Measurements from ENCODE around the gene ATP5PO. TPM values are rescaled to one million over a fixed set of nuclear protein-coding genes. Genes with fewer than 3 reads are reported as not detected.

ATP5PO gene
- total and polyA plus RNA-seq, 4 donors = 72.8 to 200 (median 131) TPM

DNA sequence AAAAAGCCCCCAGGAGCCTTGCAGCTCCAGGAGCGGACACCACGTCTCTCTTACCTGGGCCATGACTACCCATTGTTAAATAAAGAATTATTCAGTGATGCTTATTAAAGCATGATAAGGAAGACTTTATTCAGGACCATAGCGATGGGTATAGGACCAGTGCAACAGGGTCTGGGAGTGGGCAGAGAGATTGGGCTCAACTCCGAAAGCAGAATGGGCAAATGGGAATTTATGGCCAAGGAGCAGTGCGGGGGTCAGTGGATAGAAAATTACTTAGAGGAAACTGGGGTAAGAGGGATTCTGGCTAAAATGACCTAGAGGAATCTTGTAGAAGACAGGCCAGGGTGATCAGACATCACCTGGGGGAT is 580 bp upstream of the ATP5PO start:
- Histone ChIP-seq H3K27ac (ENCODE audit: low read depth in 1 of 2, low read length in 2 of 2) (no peak overlapping the region), H3K36me3 (ENCODE audit: control insufficient read depth in 4 of 4, insufficient read depth in 3 of 4, low read depth in 1 of 4, low read length in 3 of 4) (peaks cover 4 to 20% (median 13%) of the 10 kb centered on the region in 4 donors), H3K9me3 (ENCODE audit: control insufficient read depth in 4 of 4, low read length in 3 of 4) (no peaks in the 10 kb centered on the region), H3K27me3 (ENCODE audit: control insufficient read depth in 4 of 4, insufficient read depth in 4 of 4, low read length in 3 of 4) (no peaks in the 10 kb centered on the region), H3K4me1 (ENCODE audit: control insufficient read depth in 4 of 4, insufficient read depth in 4 of 4, low read length in 3 of 4) (peaks cover 0 to 30% (median 14%) of the 10 kb centered on the region in 4 donors), H3K4me3 (ENCODE audit: low read depth in 1 of 3, low read length in 3 of 3) (peak overlapping the region; percentile 51 to 93 (median 91)), H3K9ac (ENCODE audit: low read depth in 1 of 2, low read length in 2 of 2) (no peak overlapping the region)
- TF ChIP-seq HNF4G (IDR thresholded peaks at IDR 0.05) = no peak
- TF ChIP-seq, protein P1, sequence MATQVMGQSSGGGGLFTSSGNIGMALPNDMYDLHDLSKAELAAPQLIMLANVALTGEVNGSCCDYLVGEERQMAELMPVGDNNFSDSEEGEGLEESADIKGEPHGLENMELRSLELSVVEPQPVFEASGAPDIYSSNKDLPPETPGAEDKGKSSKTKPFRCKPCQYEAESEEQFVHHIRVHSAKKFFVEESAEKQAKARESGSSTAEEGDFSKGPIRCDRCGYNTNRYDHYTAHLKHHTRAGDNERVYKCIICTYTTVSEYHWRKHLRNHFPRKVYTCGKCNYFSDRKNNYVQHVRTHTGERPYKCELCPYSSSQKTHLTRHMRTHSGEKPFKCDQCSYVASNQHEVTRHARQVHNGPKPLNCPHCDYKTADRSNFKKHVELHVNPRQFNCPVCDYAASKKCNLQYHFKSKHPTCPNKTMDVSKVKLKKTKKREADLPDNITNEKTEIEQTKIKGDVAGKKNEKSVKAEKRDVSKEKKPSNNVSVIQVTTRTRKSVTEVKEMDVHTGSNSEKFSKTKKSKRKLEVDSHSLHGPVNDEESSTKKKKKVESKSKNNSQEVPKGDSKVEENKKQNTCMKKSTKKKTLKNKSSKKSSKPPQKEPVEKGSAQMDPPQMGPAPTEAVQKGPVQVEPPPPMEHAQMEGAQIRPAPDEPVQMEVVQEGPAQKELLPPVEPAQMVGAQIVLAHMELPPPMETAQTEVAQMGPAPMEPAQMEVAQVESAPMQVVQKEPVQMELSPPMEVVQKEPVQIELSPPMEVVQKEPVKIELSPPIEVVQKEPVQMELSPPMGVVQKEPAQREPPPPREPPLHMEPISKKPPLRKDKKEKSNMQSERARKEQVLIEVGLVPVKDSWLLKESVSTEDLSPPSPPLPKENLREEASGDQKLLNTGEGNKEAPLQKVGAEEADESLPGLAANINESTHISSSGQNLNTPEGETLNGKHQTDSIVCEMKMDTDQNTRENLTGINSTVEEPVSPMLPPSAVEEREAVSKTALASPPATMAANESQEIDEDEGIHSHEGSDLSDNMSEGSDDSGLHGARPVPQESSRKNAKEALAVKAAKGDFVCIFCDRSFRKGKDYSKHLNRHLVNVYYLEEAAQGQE (IDR thresholded peaks at IDR 0.05) = no peak
- no peak for TF ChIP-seq GABPA (IDR thresholded peaks at IDR 0.05 in 1 of 2, conservative IDR thresholded peaks at IDR 0.05 in 1 of 2)
- DNase-seq (ENCODE audit: low spot score) = no peak
- 61% methylated on average over 5 of the region's 5 CpGs for WGBS

GRCh38 chr21:33914188-33914587 is 1.4 kb downstream of the ATP5PO start:
- no peak overlapping the region for H3K27ac ChIP-seq (ENCODE audit: low read depth in 1 of 2, low read length in 2 of 2)
- DNase-seq (ENCODE audit: low spot score) = no peak
- H3K36me3 ChIP-seq (ENCODE audit: control insufficient read depth in 4 of 4, insufficient read depth in 3 of 4, low read depth in 1 of 4, low read length in 3 of 4) = peaks cover 8 to 37% (median 26%) of the 10 kb centered on the region in 4 donors
- no peak overlapping the region for H3K9ac ChIP-seq (ENCODE audit: low read depth in 1 of 2, low read length in 2 of 2)
- H3K9me3 ChIP-seq (ENCODE audit: control insufficient read depth in 4 of 4, low read length in 3 of 4) = no peaks in the 10 kb centered on the region
- 91% methylated on average over 5 of the region's 5 CpGs for WGBS
- H3K4me3 ChIP-seq (ENCODE audit: low read depth in 1 of 3, low read length in 3 of 3) = no peak overlapping the region
- peaks cover 0 to 30% (median 14%) of the 10 kb centered on the region in 4 donors for H3K4me1 ChIP-seq (ENCODE audit: control insufficient read depth in 4 of 4, insufficient read depth in 4 of 4, low read length in 3 of 4)
- no peaks in the 10 kb centered on the region for H3K27me3 ChIP-seq (ENCODE audit: control insufficient read depth in 4 of 4, insufficient read depth in 4 of 4, low read length in 3 of 4)
- TF ChIP-seq NR2F2 (IDR thresholded peaks at IDR 0.05) (no peak), HNF4A (conservative IDR thresholded peaks at IDR 0.05) (no peak), RXRA (IDR thresholded peaks at IDR 0.05) (no peak)
- TF ChIP-seq, protein P2, sequence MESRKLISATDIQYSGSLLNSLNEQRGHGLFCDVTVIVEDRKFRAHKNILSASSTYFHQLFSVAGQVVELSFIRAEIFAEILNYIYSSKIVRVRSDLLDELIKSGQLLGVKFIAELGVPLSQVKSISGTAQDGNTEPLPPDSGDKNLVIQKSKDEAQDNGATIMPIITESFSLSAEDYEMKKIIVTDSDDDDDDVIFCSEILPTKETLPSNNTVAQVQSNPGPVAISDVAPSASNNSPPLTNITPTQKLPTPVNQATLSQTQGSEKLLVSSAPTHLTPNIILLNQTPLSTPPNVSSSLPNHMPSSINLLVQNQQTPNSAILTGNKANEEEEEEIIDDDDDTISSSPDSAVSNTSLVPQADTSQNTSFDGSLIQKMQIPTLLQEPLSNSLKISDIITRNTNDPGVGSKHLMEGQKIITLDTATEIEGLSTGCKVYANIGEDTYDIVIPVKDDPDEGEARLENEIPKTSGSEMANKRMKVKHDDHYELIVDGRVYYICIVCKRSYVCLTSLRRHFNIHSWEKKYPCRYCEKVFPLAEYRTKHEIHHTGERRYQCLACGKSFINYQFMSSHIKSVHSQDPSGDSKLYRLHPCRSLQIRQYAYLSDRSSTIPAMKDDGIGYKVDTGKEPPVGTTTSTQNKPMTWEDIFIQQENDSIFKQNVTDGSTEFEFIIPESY (IDR thresholded peaks at IDR 0.05) = no peak

- no peak for DNase-seq (ENCODE audit: low spot score)
- peaks cover 0 to 9% (median 7%) of the 10 kb centered on the region in 4 donors for H3K4me1 ChIP-seq (ENCODE audit: control insufficient read depth in 4 of 4, insufficient read depth in 4 of 4, low read length in 3 of 4)
- H3K27me3 ChIP-seq (ENCODE audit: control insufficient read depth in 4 of 4, insufficient read depth in 4 of 4, low read length in 3 of 4) = no peaks in the 10 kb centered on the region
- 91% methylated on average over 6 of the region's 6 CpGs for WGBS
- TF ChIP-seq FOXA1 (IDR thresholded peaks at IDR 0.05) = no peak
- TF ChIP-seq, protein P1 (IDR thresholded peaks at IDR 0.05) = no peak
- H3K9me3 ChIP-seq (ENCODE audit: control insufficient read depth in 4 of 4, low read length in 3 of 4) = no peaks in the 10 kb centered on the region
- H3K9ac ChIP-seq (ENCODE audit: low read depth in 1 of 2, low read length in 2 of 2) = no peak overlapping the region
- no peak overlapping the region for H3K4me3 ChIP-seq (ENCODE audit: low read depth in 1 of 3, low read length in 3 of 3)
- H3K27ac ChIP-seq (ENCODE audit: low read depth in 1 of 2, low read length in 2 of 2) = no peak overlapping the region
- peaks cover 27 to 75% (median 62%) of the 10 kb centered on the region in 4 donors for H3K36me3 ChIP-seq (ENCODE audit: control insufficient read depth in 4 of 4, insufficient read depth in 3 of 4, low read depth in 1 of 4, low read length in 3 of 4)
These were observed 5.8 kb downstream of the ATP5PO start for GRCh38 chr21:33909756-33910155.

Measured in liver (tissue), 9 donors.